K562 (cell line): ENCODE data around the gene PLK5. TPM values are rescaled to one million over a fixed set of nuclear protein-coding genes. Genes with fewer than 3 reads are reported as not detected.

Experiments
- CHD2 ChIP-seq: IDR thresholded peaks from 2 replicates; pipeline ENCODE4 v1.6.1; 2011; ENCODE audit warnings: low read depth, low read length
- EHMT2 ChIP-seq: fragments of 450-650 bp; IDR thresholded peaks from 2 replicates; pipeline ENCODE4 v1.6.1; 2018; ENCODE audit warnings: antibody characterized with exemption
- ETV1 ChIP-seq: fragments of 450-650 bp; conservative IDR thresholded peaks from 2 replicates; pipeline ENCODE4 v1.6.1; 2016; ENCODE audit warnings: missing genetic modification characterization, control low read depth, low read depth, missing compliant biosample characterization
- ETV6 ChIP-seq, 3 experiments: fragments of 150-350 bp in 1 of 3; sonication (generic) in 1 of 3; formaldehyde crosslinking in 1 of 3; IDR thresholded peaks; 2 replicates each; pipeline versions ENCODE4 v1.6.1 to v1.8.0; 2014 to 2022; ENCODE audit warnings: borderline replicate concordance in 2 of 3, low read depth in 2 of 3, antibody characterized with exemption in 1 of 3, low read length in 1 of 3, mild to moderate bottlenecking in 1 of 3, missing genetic modification reagents in 1 of 3
- HMG20A ChIP-seq: fragments of 450-650 bp; formaldehyde crosslinking; conservative IDR thresholded peaks from 2 replicates; pipeline ENCODE4 v1.4.0; 2020; ENCODE audit warnings: mild to moderate bottlenecking, mixed read lengths
- KAT7 ChIP-seq: sonication (generic); formaldehyde crosslinking; IDR thresholded peaks from 2 replicates; pipeline ENCODE4 v1.8.0; 2022; ENCODE audit warnings: missing genetic modification reagents, mild to moderate bottlenecking, borderline replicate concordance
- MIER1 ChIP-seq: fragments of 450-650 bp; IDR thresholded peaks from 2 replicates; pipeline ENCODE4 v1.6.1; 2016; ENCODE audit warnings: antibody characterized with exemption, mild to moderate bottlenecking, low read depth
- POLR2G ChIP-seq: fragments of 200-400 bp; formaldehyde crosslinking; IDR thresholded peaks from 2 replicates; pipeline ENCODE4 v1.6.1; 2017; ENCODE audit warnings: low read depth, mild to moderate bottlenecking, antibody characterized with exemption, low read length, moderate library complexity
- SMARCA4 ChIP-seq: fragments of 450-650 bp; IDR thresholded peaks from 2 replicates; pipeline ENCODE4 v1.6.1; 2016
- SP1 ChIP-seq: sonication (generic); formaldehyde crosslinking; IDR thresholded peaks from 2 replicates; pipeline ENCODE4 v1.8.1; 2022; ENCODE audit warnings: mild to moderate bottlenecking, missing genetic modification reagents
- THRAP3 ChIP-seq: fragments of 450-650 bp; IDR thresholded peaks from 2 replicates; pipeline ENCODE4 v1.6.1; 2016; ENCODE audit warnings: mild to moderate bottlenecking, inconsistent platforms, borderline replicate concordance
- ZEB2 ChIP-seq: fragments of 450-650 bp; IDR thresholded peaks from 2 replicates; pipeline ENCODE4 v1.6.1; 2016
- ZNF143 ChIP-seq: sonication (generic); formaldehyde crosslinking; IDR thresholded peaks from 2 replicates; pipeline ENCODE4 v1.9.0; 2022; ENCODE audit warnings: mild to moderate bottlenecking, missing genetic modification reagents
- polyA plus RNA-seq, 8 experiments: library from polyadenylated mRNA; depleted of rRNA in 4 of 8; stranded (reverse) in 5 of 8; unstranded in 3 of 8; fragments of >200 nt; fragmentation: Nextera tagmentation in 2 of 8; fragmentation: Illumina TruSeq in 1 of 8; extraction: Ambion mirVana in 2 of 8; extraction: Trizol in 1 of 8; gene quantifications; 2 replicates each; pipeline versions ENCODE4 v1.2.1 to v1.2.3, GENCODE V29; 2011 to 2014; ENCODE audit warnings: inconsistent platforms in 1 of 8, missing spikeins in 1 of 8
- total RNA-seq, 7 experiments: library from RNA; depleted of rRNA in 6 of 7; stranded (reverse); fragments of >200 nt in 6 of 7; fragmentation: Illumina TruSeq in 2 of 7; extraction: Trizol in 2 of 7; gene quantifications; 2 replicates each; pipeline versions ENCODE4 v1.2.1 to v1.2.3, GENCODE V29; 2011 to 2021; ENCODE audit warnings: low replicate concordance in 1 of 7
- TF ChIP-seq, protein P1 (sequence below): fragments of 250-450 bp; sonication (Bioruptor Pico); IDR thresholded peaks from 2 replicates; pipeline ENCODE4 v1.9.0; 2021; ENCODE audit warnings: mild to moderate bottlenecking, inconsistent platforms
- TF ChIP-seq, protein P2 (sequence below): sonication (generic); formaldehyde crosslinking; IDR thresholded peaks from 2 replicates; pipeline ENCODE4 v1.9.0; 2022; ENCODE audit warnings: mild to moderate bottlenecking, missing genetic modification reagents
- TF ChIP-seq, protein P3 (sequence below): fragments of 250-450 bp; sonication (Bioruptor Pico); IDR thresholded peaks from 2 replicates; pipeline ENCODE4 v1.5.0; 2022; ENCODE audit warnings: mild to moderate bottlenecking
- TF ChIP-seq, protein P4 (sequence below): sonication (generic); formaldehyde crosslinking; IDR thresholded peaks from 2 replicates; pipeline ENCODE4 v1.4.0; 2020; ENCODE audit warnings: mild to moderate bottlenecking, missing genetic modification reagents
- TF ChIP-seq, protein P5 (sequence below): fragments of 250-450 bp; sonication (Bioruptor Pico); IDR thresholded peaks from 2 replicates; pipeline ENCODE4 v1.8.0; 2022; ENCODE audit warnings: inconsistent platforms

The PLK5 gene
- total and polyA plus RNA-seq, 9 of the 15 experiments (the other 6 are each of a cell fraction or from before 2014, with no cell fraction given) = 0.04 to 0.23 (median 0.11) TPM; not detected in 5

DNA sequence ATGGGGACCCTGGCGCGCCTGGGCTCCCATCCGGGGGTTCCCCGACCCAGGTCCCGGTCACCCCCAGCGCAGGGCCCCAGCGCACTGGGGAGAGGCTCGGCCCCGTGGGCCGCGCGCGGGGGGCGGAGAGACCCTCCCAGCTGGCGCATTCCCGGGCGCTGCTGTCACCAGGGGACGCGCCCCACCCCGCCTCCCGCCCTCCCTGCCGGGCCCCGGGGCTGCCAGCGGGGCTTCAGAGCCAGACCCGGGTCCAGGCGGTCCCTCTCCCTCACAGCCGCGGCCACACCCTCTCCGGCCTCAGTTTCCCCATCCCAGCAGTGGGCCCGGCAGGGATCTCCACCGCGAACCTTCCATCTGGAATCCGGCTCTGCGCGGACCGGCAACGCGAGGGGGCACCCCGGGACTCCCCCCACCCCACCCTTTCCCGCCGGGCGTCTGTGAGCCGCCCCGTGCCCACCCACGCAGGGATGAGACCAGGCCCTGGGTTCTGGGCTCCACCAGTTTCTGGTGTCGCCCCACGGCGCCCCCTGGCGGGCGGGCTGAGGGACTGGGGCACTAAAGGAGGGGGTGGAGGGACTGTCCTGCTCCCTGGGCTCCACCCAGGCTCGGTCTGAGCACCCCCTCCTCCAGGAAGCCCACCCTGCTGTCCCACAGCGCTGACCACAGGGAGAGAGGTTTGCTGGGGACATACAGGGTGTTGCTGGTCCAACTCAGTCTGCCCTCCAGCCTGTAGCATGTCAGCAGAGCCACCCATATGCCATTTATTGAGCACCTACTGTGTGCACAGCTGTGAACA is 10.2 kb upstream of the PLK5 start (continued):
- TF ChIP-seq, protein P1, sequence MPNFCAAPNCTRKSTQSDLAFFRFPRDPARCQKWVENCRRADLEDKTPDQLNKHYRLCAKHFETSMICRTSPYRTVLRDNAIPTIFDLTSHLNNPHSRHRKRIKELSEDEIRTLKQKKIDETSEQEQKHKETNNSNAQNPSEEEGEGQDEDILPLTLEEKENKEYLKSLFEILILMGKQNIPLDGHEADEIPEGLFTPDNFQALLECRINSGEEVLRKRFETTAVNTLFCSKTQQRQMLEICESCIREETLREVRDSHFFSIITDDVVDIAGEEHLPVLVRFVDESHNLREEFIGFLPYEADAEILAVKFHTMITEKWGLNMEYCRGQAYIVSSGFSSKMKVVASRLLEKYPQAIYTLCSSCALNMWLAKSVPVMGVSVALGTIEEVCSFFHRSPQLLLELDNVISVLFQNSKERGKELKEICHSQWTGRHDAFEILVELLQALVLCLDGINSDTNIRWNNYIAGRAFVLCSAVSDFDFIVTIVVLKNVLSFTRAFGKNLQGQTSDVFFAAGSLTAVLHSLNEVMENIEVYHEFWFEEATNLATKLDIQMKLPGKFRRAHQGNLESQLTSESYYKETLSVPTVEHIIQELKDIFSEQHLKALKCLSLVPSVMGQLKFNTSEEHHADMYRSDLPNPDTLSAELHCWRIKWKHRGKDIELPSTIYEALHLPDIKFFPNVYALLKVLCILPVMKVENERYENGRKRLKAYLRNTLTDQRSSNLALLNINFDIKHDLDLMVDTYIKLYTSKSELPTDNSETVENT = 0 out of 2 replicates have a peak, but pooled peaks have one; percentile 19
- TF ChIP-seq THRAP3 = no peak
- TF ChIP-seq EHMT2 = no peak
- TF ChIP-seq POLR2G = 0 out of 2 replicates have a peak, but pooled peaks have one; percentile 27
- TF ChIP-seq CHD2 = no peak
- TF ChIP-seq, protein P2, sequence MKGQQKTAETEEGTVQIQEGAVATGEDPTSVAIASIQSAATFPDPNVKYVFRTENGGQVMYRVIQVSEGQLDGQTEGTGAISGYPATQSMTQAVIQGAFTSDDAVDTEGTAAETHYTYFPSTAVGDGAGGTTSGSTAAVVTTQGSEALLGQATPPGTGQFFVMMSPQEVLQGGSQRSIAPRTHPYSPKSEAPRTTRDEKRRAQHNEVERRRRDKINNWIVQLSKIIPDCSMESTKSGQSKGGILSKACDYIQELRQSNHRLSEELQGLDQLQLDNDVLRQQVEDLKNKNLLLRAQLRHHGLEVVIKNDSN = no peak
- TF ChIP-seq, protein P3, sequence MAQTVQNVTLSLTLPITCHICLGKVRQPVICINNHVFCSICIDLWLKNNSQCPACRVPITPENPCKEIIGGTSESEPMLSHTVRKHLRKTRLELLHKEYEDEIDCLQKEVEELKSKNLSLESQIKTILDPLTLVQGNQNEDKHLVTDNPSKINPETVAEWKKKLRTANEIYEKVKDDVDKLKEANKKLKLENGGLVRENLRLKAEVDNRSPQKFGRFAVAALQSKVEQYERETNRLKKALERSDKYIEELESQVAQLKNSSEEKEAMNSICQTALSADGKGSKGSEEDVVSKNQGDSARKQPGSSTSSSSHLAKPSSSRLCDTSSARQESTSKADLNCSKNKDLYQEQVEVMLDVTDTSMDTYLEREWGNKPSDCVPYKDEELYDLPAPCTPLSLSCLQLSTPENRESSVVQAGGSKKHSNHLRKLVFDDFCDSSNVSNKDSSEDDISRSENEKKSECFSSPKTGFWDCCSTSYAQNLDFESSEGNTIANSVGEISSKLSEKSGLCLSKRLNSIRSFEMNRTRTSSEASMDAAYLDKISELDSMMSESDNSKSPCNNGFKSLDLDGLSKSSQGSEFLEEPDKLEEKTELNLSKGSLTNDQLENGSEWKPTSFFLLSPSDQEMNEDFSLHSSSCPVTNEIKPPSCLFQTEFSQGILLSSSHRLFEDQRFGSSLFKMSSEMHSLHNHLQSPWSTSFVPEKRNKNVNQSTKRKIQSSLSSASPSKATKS (CRISPR knock-in tag) = no peak
- TF ChIP-seq, protein P4, sequence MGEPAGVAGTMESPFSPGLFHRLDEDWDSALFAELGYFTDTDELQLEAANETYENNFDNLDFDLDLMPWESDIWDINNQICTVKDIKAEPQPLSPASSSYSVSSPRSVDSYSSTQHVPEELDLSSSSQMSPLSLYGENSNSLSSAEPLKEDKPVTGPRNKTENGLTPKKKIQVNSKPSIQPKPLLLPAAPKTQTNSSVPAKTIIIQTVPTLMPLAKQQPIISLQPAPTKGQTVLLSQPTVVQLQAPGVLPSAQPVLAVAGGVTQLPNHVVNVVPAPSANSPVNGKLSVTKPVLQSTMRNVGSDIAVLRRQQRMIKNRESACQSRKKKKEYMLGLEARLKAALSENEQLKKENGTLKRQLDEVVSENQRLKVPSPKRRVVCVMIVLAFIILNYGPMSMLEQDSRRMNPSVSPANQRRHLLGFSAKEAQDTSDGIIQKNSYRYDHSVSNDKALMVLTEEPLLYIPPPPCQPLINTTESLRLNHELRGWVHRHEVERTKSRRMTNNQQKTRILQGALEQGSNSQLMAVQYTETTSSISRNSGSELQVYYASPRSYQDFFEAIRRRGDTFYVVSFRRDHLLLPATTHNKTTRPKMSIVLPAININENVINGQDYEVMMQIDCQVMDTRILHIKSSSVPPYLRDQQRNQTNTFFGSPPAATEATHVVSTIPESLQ (CRISPR knock-in tag) = no peak
- no peak for TF ChIP-seq ZEB2
- TF ChIP-seq, protein P5, sequence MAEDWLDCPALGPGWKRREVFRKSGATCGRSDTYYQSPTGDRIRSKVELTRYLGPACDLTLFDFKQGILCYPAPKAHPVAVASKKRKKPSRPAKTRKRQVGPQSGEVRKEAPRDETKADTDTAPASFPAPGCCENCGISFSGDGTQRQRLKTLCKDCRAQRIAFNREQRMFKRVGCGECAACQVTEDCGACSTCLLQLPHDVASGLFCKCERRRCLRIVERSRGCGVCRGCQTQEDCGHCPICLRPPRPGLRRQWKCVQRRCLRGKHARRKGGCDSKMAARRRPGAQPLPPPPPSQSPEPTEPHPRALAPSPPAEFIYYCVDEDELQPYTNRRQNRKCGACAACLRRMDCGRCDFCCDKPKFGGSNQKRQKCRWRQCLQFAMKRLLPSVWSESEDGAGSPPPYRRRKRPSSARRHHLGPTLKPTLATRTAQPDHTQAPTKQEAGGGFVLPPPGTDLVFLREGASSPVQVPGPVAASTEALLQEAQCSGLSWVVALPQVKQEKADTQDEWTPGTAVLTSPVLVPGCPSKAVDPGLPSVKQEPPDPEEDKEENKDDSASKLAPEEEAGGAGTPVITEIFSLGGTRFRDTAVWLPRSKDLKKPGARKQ (CRISPR knock-in tag) = no peak
- no peak for TF ChIP-seq KAT7 (CRISPR knock-in tag)
- TF ChIP-seq ETV6 (IDR thresholded peaks at IDR 0.05; ENCODE audit: borderline replicate concordance in 1 of 2, low read depth in 2 of 2, low read length in 1 of 2) = no peak
- TF ChIP-seq ETV6 (CRISPR knock-in tag; IDR thresholded peaks at IDR 0.05; ENCODE audit: borderline replicate concordance) = no peak
- TF ChIP-seq SMARCA4 = 0 out of 2 replicates have a peak, but pooled peaks have one; percentile 52
- no peak for TF ChIP-seq MIER1
- peak; percentile 71; the same call in 1 of the 2 replicates for TF ChIP-seq SP1 (CRISPR knock-in tag)
- no peak for TF ChIP-seq HMG20A (CRISPR knock-in tag)
- TF ChIP-seq ZNF143 (CRISPR knock-in tag) = no peak
- TF ChIP-seq ETV1 (tag) = no peak
